ENCODE measurements around the gene TMEM31.

GRCh38 chrX:103710609-103711008 is at the start of gene TMEM31:
- TF ChIP-seq ZNF404 (tag by site-specific recombination; IDR thresholded peaks at IDR 0.05), result no peak
- TF ChIP-seq ZNF423 (tag by site-specific recombination; IDR thresholded peaks at IDR 0.05), result no peak
- TF ChIP-seq ZNF639 (tag by site-specific recombination; IDR thresholded peaks at IDR 0.05), result no peak
- TF ChIP-seq ZBTB1 (tag by site-specific recombination; IDR thresholded peaks at IDR 0.05), result no peak
- no peak for TF ChIP-seq SETDB1 (IDR thresholded peaks at IDR 0.05; ENCODE audit: insufficient read length, low read length)

Measured in HEK293 (cell line).